ENCODE measurements around the gene CRYGB. TPM values are rescaled to one million over a fixed set of nuclear protein-coding genes. Genes with fewer than 3 reads are reported as not detected.
"Not testable (repeated sequence)": the region's sequence is repeated elsewhere in the genome, so short reads cannot be mapped to it uniquely, and the experiment has no call there.

The CRYGB gene
- polyA plus RNA-seq, 4 donors: not detected

DNA sequence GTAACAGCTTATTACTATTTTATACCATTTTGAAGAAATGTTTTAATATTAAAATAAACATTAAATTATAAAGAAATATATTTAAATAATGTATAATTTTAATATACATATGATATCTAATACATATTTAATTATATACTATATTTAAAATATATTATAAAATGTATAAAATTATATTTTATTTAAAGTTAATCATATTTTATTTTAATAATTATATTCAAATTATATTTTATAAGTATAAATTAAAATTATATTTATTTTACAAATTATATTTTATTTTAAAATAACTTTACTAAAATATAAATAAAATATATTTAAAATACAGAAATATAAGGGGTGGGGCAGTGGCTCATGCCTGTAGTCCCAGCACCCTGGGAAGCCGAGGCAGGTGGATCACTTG lies 23.7 kb downstream of the CRYGB start:
- DNase-seq (ENCODE audit: low read depth in 4 of 4, low spot score in 3 of 4): no peak

GRCh38 chr2:208118918-208119317 lies 27.0 kb downstream of the CRYGB start:
- DNase-seq (ENCODE audit: low read depth in 4 of 4, low spot score in 3 of 4): no peak

GRCh38 chr2:208117390-208117789 lies 28.6 kb downstream of the CRYGB start:
- DNase-seq (ENCODE audit: low read depth in 4 of 4, low spot score in 3 of 4): not testable (repeated sequence)

- DNase-seq (ENCODE audit: low read depth in 4 of 4, low spot score in 3 of 4): no peak
Measured at GRCh38 chr2:208112969-208113368, 33.0 kb downstream of the CRYGB start.

DNA sequence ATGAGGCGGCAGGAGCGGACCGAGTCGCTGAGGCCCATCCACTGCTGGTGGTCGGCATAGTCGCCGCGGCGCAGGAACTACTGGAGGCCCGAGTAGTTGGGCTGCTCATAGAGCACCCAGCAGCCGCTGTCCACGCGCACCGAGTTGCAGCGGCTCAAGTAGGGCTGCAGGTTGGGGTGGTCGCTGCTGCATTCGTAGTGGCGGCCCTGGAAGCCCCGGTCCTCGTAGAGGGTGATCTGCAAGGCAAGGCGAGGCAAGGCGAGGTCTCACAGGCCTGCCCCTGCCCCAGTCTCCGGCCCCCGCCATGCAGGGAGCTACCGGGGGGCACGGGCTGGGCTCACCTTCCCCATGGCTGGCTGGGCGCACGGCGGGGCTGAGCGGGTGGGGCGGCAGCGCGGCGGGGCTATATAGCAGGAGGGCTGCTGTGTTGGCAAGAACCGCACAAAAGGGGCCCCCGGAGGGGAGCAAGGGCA lies 33.6 kb downstream of the CRYGB start:
- not testable (repeated sequence) for DNase-seq (ENCODE audit: low read depth in 4 of 4, low spot score in 3 of 4)

DNA sequence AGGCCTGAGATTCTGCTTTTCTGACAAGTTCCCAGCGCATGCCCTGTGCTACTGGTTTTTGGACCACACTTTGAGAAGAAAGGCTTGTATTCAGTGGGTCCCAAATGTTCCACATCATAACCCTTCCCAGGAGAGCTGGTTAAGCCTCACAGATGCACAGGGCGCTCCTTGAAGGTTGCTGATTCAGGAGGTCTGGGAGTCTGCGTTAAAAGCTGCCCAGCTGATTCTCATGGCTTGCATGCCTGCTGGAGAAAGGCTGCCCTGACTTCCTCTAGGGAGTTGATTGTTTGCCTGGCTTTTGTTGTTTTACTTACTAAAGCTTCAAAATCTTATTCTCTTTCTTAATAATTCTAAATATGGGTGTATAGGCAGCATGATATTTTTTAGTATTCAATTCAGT lies 42.3 kb downstream of the CRYGB start:
- DNase-seq (ENCODE audit: low read depth in 4 of 4, low spot score in 3 of 4): no peak

- no peak for DNase-seq (ENCODE audit: low read depth in 4 of 4, low spot score in 3 of 4)
Measured at GRCh38 chr2:208101716-208102631, 44.0 kb downstream of the CRYGB start.

GRCh38 chr2:208099682-208100470 lies 46.1 kb downstream of the CRYGB start:
- DNase-seq (ENCODE audit: low read depth in 4 of 4, low spot score in 3 of 4): no peak

DNA sequence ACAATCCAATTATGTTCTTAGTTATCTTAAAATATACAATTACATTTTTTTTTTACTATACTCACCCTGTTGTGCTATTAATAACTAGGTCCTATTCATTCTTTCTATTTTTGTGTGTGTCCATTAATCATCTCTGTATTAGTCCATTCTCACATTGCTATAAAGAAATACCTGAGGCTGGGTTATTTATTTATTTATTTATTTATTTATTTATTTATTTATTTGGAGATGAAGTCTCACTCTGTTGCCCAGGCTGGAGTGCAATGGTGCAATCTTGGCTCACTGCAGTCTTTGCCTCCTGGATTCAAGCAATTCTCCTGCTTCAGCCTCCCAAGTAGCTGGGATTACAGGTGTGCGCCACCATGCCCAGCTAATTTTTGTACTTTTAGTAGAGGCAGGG lies 47.3 kb downstream of the CRYGB start:
- DNase-seq (ENCODE audit: low read depth in 4 of 4, low spot score in 3 of 4): not testable (repeated sequence)

GRCh38 chr2:208098267-208098666 lies 47.7 kb downstream of the CRYGB start:
- DNase-seq (ENCODE audit: low read depth in 4 of 4, low spot score in 3 of 4): no peak

- no peak for DNase-seq (ENCODE audit: low read depth in 4 of 4, low spot score in 3 of 4)
Measured at GRCh38 chr2:208097801-208098200, 48.2 kb downstream of the CRYGB start.

- no peak for DNase-seq (ENCODE audit: low read depth in 4 of 4, low spot score in 3 of 4)
Measured at GRCh38 chr2:208097313-208097712, 48.6 kb downstream of the CRYGB start.

GRCh38 chr2:208096080-208096479 lies 49.9 kb downstream of the CRYGB start:
- no peak for DNase-seq (ENCODE audit: low read depth in 4 of 4, low spot score in 3 of 4)

GRCh38 chr2:208093128-208093527 lies 52.8 kb downstream of the CRYGB start:
- DNase-seq (ENCODE audit: low read depth in 4 of 4, low spot score in 3 of 4): no peak

Other genes with a start within 250 kb of the CRYGB start
- 10 to 100 TPM; 13.7 to 16.0 (median 14.3) TPM for gene PLEKHM3, start 120.6 kb downstream of the CRYGB start, polyA plus RNA-seq (ENCODE audit: insufficient read length in 4 of 4)
- not detected for gene CRYGD, start 21.6 kb downstream of the CRYGB start, polyA plus RNA-seq (ENCODE audit: insufficient read length in 4 of 4)
- gene CRYGC, start 16.3 kb downstream of the CRYGB start, polyA plus RNA-seq (ENCODE audit: insufficient read length in 4 of 4): not detected
- gene CRYGA, start 17.4 kb upstream of the CRYGB start, polyA plus RNA-seq (ENCODE audit: insufficient read length in 4 of 4): not detected
- under 1 TPM in 2 of 4 donors, not detected in 2; 0.46 to 0.58 TPM for gene C2orf80, start 43.9 kb upstream of the CRYGB start, polyA plus RNA-seq (ENCODE audit: insufficient read length in 4 of 4)
- 100 to 1,000 TPM in 2 of 4 donors, 10 to 100 TPM in 2; 64.4 to 117 (median 100) TPM for gene IDH1, start 108.9 kb upstream of the CRYGB start, polyA plus RNA-seq (ENCODE audit: insufficient read length in 4 of 4)
- gene PIKFYVE, start 120.1 kb upstream of the CRYGB start, polyA plus RNA-seq (ENCODE audit: insufficient read length in 4 of 4): 10 to 100 TPM; 25.1 to 27.7 (median 25.8) TPM